HepG2 (cell line): Measurements from ENCODE around the gene SLC12A5. TPM values are rescaled to one million over a fixed set of nuclear protein-coding genes. Genes with fewer than 3 reads are reported as not detected.
A peak's percentile ranks its signal among the peaks of the same experiment; 100 is the strongest.

Experiments
- ATF7 ChIP-seq, 2 experiments: fragments of 450-650 bp in 1 of 2; sonication (generic) in 1 of 2; formaldehyde crosslinking in 1 of 2; IDR thresholded peaks; 2 replicates each; pipeline versions ENCODE4 v1.4.0 to v1.6.1; 2016 to 2020; ENCODE audit warnings: antibody characterized with exemption in 1 of 2, mild to moderate bottlenecking in 1 of 2, missing genetic modification reagents in 1 of 2
- ATM ChIP-seq: fragments of 450-650 bp; IDR thresholded peaks from 2 replicates; pipeline ENCODE4 v1.7.1; 2017; ENCODE audit warnings: mild to moderate bottlenecking, borderline replicate concordance
- BCL3 ChIP-seq: sonication (generic); formaldehyde crosslinking; IDR thresholded peaks from 2 replicates; pipeline ENCODE4 v1.5.1; 2020; ENCODE audit warnings: mild to moderate bottlenecking, missing genetic modification reagents, moderate library complexity
- KDM1A ChIP-seq: IDR thresholded peaks from 2 replicates; pipeline ENCODE4 v1.6.1; 2016; ENCODE audit warnings: missing compliant biosample characterization
- MEIS1 ChIP-seq: sonication (generic); formaldehyde crosslinking; IDR thresholded peaks from 2 replicates; pipeline ENCODE4 v1.9.0; 2021; ENCODE audit warnings: mild to moderate bottlenecking, missing genetic modification reagents, moderate library complexity, borderline replicate concordance
- PRDM10 ChIP-seq: sonication (generic); formaldehyde crosslinking; IDR thresholded peaks from 2 replicates; pipeline ENCODE4 v1.4.0; 2020; ENCODE audit warnings: low read depth, missing genetic modification reagents
- RBM39 ChIP-seq: fragments of 200-400 bp; formaldehyde crosslinking; IDR thresholded peaks from one replicate; pipeline ENCODE4 v1.6.1; 2018; ENCODE audit warnings: antibody characterized with exemption, mild to moderate bottlenecking, low read depth, low read length; ENCODE audit not compliant: poor library complexity, severe bottlenecking
- SYNCRIP ChIP-seq: fragments of 200-400 bp; formaldehyde crosslinking; IDR thresholded peaks from 2 replicates; pipeline ENCODE4 v1.6.1; 2018; ENCODE audit warnings: mild to moderate bottlenecking, low read depth, low read length; ENCODE audit not compliant: insufficient read depth
- TAF15 ChIP-seq: fragments of 200-400 bp; formaldehyde crosslinking; IDR thresholded peaks from one replicate; pipeline ENCODE4 v1.6.1; 2018; ENCODE audit warnings: mild to moderate bottlenecking, low read depth, low read length; ENCODE audit not compliant: poor library complexity, severe bottlenecking
- ZKSCAN5 ChIP-seq: sonication (generic); formaldehyde crosslinking; IDR thresholded peaks from 2 replicates; pipeline ENCODE4 v1.5.1; 2020; ENCODE audit warnings: mild to moderate bottlenecking, missing genetic modification reagents
- ZMYM2 ChIP-seq: sonication (generic); formaldehyde crosslinking; IDR thresholded peaks from 2 replicates; pipeline ENCODE4 v1.8.0; 2022; ENCODE audit warnings: mild to moderate bottlenecking, missing genetic modification reagents
- ZMYM4 ChIP-seq: sonication (generic); formaldehyde crosslinking; IDR thresholded peaks from 2 replicates; pipeline ENCODE4 v1.8.1; 2023; ENCODE audit warnings: mild to moderate bottlenecking, missing genetic modification reagents
- ZNF75D ChIP-seq: sonication (generic); formaldehyde crosslinking; IDR thresholded peaks from 2 replicates; pipeline ENCODE4 v1.8.1; 2023; ENCODE audit warnings: missing genetic modification reagents, mild to moderate bottlenecking, borderline replicate concordance
- polyA plus RNA-seq, 8 experiments: library from polyadenylated mRNA; depleted of rRNA in 3 of 8; stranded (reverse) in 7 of 8; unstranded in 1 of 8; fragments of >200 nt; fragmentation: Illumina TruSeq in 4 of 8; extraction: Trizol in 4 of 8; gene quantifications; 2 replicates each; pipeline versions ENCODE4 v1.2.1 to v1.2.3, GENCODE V29; 2011 to 2016; ENCODE audit warnings: low read depth in 4 of 8, missing spikeins in 1 of 8, mixed read lengths in 1 of 8; ENCODE audit not compliant: insufficient read depth in 1 of 8
- total RNA-seq, 5 experiments: library from RNA; depleted of rRNA; stranded (reverse); fragments of >200 nt; fragmentation: Illumina TruSeq; extraction: Trizol; gene quantifications; 2 replicates each; pipeline ENCODE4 v1.2.3, GENCODE V29; 2016; ENCODE audit warnings: low read depth in 1 of 5
- TF ChIP-seq, protein P1 (sequence below): IDR thresholded peaks from 2 replicates; pipeline ENCODE4 v1.4.0; 2020; ENCODE audit warnings: mild to moderate bottlenecking, missing genetic modification reagents

SLC12A5 gene
- total and polyA plus RNA-seq, 2 of the 13 experiments (the other 11 are each of a cell fraction or from before 2014, with no cell fraction given): 4.3 to 5.4 TPM

DNA sequence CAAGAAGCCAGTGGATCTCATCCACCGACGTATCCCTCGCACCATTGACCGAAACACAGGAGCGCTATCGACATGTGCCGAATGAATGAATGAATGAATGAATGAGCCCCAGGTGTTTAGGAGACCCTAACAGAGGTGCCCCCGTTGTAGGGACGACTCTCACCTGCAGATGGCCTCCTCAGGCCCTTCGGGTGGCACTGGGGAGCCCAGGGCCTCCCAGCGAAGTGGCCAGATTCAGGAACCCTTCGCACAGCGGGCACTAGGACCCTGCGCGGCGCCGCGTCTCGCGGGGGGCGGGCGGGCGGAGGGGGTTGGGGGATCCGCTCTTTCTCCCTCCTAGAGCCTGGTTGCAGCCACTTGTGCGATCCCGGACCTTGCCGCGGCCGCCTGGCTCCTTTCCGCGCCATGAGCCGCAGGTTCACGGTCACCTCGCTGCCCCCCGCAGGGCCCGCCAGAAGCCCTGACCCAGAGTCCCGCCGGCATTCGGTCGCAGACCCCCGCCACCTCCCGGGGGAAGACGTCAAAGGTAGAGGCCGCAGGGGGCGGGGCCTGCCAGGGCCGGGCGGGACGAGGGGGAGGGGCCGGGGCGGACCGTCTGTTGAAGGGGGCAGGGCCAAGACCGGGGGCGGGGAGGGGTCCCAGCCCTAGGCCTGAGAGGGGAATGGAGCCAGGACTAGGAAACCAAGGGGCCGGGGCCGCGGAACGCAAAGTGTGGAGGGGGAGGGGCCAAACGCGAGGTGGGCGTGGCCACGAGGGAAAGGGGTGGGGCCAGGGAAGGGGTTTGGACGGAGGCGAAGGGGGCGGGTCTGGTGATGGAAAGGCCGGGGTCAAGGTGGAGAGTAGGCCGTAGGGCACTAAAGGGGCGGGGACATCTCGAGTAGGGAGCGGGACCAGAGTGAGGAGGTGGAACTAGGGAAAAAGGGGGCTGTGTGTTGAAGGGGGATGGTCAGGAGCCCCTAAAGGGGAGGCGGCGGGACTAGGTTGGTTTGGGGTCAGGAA is 7.4 kb upstream of the SLC12A5 start (continued):
- TF ChIP-seq PRDM10 (CRISPR knock-in tag) (no peak), SYNCRIP (no peak), TAF15 (no peak), BCL3 (CRISPR knock-in tag) (no peak), ZMYM4 (peak; percentile 66; the same call in 1 of the 2 replicates), ATF7 (IDR thresholded peaks at IDR 0.05) (no peak), ATF7 (CRISPR knock-in tag; IDR thresholded peaks at IDR 0.05) (peak; percentile 76; the same call in 1 of the 2 replicates), KDM1A (CRISPR knock-in tag) (peak; percentile 57; the same call in 1 of the 2 replicates), ZKSCAN5 (CRISPR knock-in tag) (no peak), ZMYM2 (CRISPR knock-in tag) (no peak), ZNF75D (CRISPR knock-in tag) (no peak), MEIS1 (CRISPR knock-in tag) (0 out of 2 replicates have a peak, but pooled peaks have one; percentile 37), ATM (no peak), RBM39 (peak; percentile 44)
- TF ChIP-seq, protein P1, sequence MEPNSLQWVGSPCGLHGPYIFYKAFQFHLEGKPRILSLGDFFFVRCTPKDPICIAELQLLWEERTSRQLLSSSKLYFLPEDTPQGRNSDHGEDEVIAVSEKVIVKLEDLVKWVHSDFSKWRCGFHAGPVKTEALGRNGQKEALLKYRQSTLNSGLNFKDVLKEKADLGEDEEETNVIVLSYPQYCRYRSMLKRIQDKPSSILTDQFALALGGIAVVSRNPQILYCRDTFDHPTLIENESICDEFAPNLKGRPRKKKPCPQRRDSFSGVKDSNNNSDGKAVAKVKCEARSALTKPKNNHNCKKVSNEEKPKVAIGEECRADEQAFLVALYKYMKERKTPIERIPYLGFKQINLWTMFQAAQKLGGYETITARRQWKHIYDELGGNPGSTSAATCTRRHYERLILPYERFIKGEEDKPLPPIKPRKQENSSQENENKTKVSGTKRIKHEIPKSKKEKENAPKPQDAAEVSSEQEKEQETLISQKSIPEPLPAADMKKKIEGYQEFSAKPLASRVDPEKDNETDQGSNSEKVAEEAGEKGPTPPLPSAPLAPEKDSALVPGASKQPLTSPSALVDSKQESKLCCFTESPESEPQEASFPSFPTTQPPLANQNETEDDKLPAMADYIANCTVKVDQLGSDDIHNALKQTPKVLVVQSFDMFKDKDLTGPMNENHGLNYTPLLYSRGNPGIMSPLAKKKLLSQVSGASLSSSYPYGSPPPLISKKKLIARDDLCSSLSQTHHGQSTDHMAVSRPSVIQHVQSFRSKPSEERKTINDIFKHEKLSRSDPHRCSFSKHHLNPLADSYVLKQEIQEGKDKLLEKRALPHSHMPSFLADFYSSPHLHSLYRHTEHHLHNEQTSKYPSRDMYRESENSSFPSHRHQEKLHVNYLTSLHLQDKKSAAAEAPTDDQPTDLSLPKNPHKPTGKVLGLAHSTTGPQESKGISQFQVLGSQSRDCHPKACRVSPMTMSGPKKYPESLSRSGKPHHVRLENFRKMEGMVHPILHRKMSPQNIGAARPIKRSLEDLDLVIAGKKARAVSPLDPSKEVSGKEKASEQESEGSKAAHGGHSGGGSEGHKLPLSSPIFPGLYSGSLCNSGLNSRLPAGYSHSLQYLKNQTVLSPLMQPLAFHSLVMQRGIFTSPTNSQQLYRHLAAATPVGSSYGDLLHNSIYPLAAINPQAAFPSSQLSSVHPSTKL: no peak; the same call in 1 of the 2 replicates
